K562 (cell line): ENCODE measurements around the gene UFSP2. TPM values are rescaled to one million over a fixed set of nuclear protein-coding genes. Genes with fewer than 3 reads are reported as not detected.

Experiments
- ATAC-seq: fragments of 200-7000 bp; cut with Tn5 transposase; 3 replicates; pipeline ENCODE4 v1.9.1; 2020; ENCODE audit warnings: moderate library complexity
- BruUV-seq: library from RNA; stranded (reverse); fragments of 400-500 nt; replicated peaks from 2 replicates; lab custom pipeline; 2021; lab: Mats Ljungman, UMichigan
- CTCF ChIA-PET: fragments of 300-600 bp; formaldehyde crosslinking; extraction: SDS; loops from one replicate; lab custom pipeline; 2021; ENCODE audit warnings: low intra/inter-chr PET ratio; lab: Yijun Ruan, JAX
- POLR2A ChIA-PET: fragments of 300-600, 350-650 bp; sonication (Branson Sonifier 250); formaldehyde crosslinking; extraction: SDS; loops from one replicate; lab custom pipeline; 2021; ENCODE audit warnings: antibody characterized with exemption, inconsistent platforms; lab: Yijun Ruan, JAX
- DNase-seq, 4 experiments: peaks; one replicate each; pipeline versions ENCODE4 v3.0.0 to v3.0.0-alpha.2; 2011 to 2018; ENCODE audit warnings: low spot score in 3 of 4, mixed read lengths in 3 of 4; ENCODE audit errors: extremely low read depth in 1 of 4
- FAIRE-seq: peaks from 2 replicates; lab custom pipeline; 2011; peaks lifted over from hg19 to GRCh38; lab: Jason Lieb, UNC
- H2AFZ ChIP-seq: 2 replicates; pipeline ENCODE4 v1.6.0; 2011; ENCODE audit warnings: low read depth, low read length, control low read depth, inconsistent platforms
- H3K27ac ChIP-seq: fragments of 200-600 bp; 3 replicates; pipeline ENCODE4 v1.8.0; 2011; ENCODE audit warnings: low read depth, mild to moderate bottlenecking, control low read depth, inconsistent platforms, low read length, moderate library complexity, mixed read lengths; ENCODE audit errors: extremely low read depth
- H3K27me3 ChIP-seq, 2 experiments: fragments of 300-600 bp in 1 of 2; 2 replicates in 1 of 2; 3 replicates in 1 of 2; pipeline versions ENCODE4 v1.6.0 to v1.8.0; 2011; ENCODE audit warnings: inconsistent platforms in 2 of 2, low read length in 2 of 2, mild to moderate bottlenecking in 1 of 2, mixed read lengths in 1 of 2, moderate library complexity in 1 of 2; ENCODE audit not compliant: control insufficient read depth in 2 of 2, insufficient read depth in 2 of 2
- H3K36me3 ChIP-seq: fragments of 300-600 bp; 3 replicates; pipeline ENCODE4 v1.8.0; 2011; ENCODE audit warnings: mild to moderate bottlenecking, low read length, inconsistent platforms; ENCODE audit not compliant: control insufficient read depth, insufficient read depth
- H3K4me1 ChIP-seq, 2 experiments: fragments of 200-600 bp in 1 of 2; replicated peaks in 1 of 2; 2 replicates in 1 of 2; 3 replicates in 1 of 2; pipeline versions ENCODE4 v1.5.1 to v1.8.0; 2011; ENCODE audit warnings: inconsistent platforms in 2 of 2, low read length in 2 of 2, mild to moderate bottlenecking in 1 of 2, mixed read lengths in 1 of 2, moderate library complexity in 1 of 2; ENCODE audit not compliant: control insufficient read depth in 2 of 2, insufficient read depth in 2 of 2
- H3K4me2 ChIP-seq: 2 replicates; pipeline ENCODE4 v1.6.1; 2011; ENCODE audit warnings: low read length, control low read depth, inconsistent platforms, mixed read lengths; ENCODE audit not compliant: insufficient read depth
- H3K4me3 ChIP-seq: fragments of 200-600 bp; sonication (generic), shearing (Covaris generic); 2 replicates; pipeline ENCODE4 v1.5.1; 2016; ENCODE audit warnings: control low read depth, inconsistent platforms
- H3K79me2 ChIP-seq: fragments of 200-600 bp; 3 replicates; pipeline ENCODE4 v1.8.0; 2011; ENCODE audit warnings: low read length, inconsistent platforms; ENCODE audit not compliant: control insufficient read depth, insufficient read depth
- H3K9ac ChIP-seq, 2 experiments: 2 replicates each; pipeline versions ENCODE4 v1.6.0 to v1.6.1; 2011; ENCODE audit warnings: low read depth in 2 of 2, low read length in 2 of 2, control low read depth in 1 of 2, inconsistent platforms in 1 of 2, mild to moderate bottlenecking in 1 of 2, mixed read lengths in 1 of 2; ENCODE audit not compliant: insufficient read depth in 1 of 2
- H3K9me1 ChIP-seq: one replicate; pipeline ENCODE4 v1.6.0; 2011; ENCODE audit warnings: inconsistent platforms, mild to moderate bottlenecking, low read length, moderate library complexity; ENCODE audit not compliant: control insufficient read depth, insufficient read depth
- H3K9me3 ChIP-seq: replicated peaks from 2 replicates; pipeline ENCODE4 v1.5.1; 2011; ENCODE audit warnings: low read depth, low read length, inconsistent platforms; ENCODE audit not compliant: control insufficient read depth, insufficient read depth
- H4K20me1 ChIP-seq: replicated peaks from 2 replicates; pipeline ENCODE4 v1.6.1; 2011; ENCODE audit warnings: low read length, inconsistent platforms, mixed read lengths; ENCODE audit not compliant: control insufficient read depth, insufficient read depth
- ESRRB ChIP-seq: fragments of 250-450 bp; sonication (Bioruptor Pico); IDR thresholded peaks from 2 replicates; pipeline ENCODE4 v1.5.0; 2020; ENCODE audit warnings: mild to moderate bottlenecking, moderate library complexity, borderline replicate concordance
- EZH2 ChIP-seq: IDR thresholded peaks from 2 replicates; pipeline ENCODE4 v1.6.1; 2012; ENCODE audit warnings: low read depth, mild to moderate bottlenecking, inconsistent platforms, low read length, borderline replicate concordance
- MAFK ChIP-seq: IDR thresholded peaks from 2 replicates; pipeline ENCODE4 v1.6.1; 2011; ENCODE audit warnings: low read length, improper control_type of control experiment
- MBD2 ChIP-seq: sonication (generic); IDR thresholded peaks from 2 replicates; pipeline ENCODE4 v1.6.1; 2016; ENCODE audit warnings: low read depth, borderline replicate concordance
- PHB2 ChIP-seq: fragments of 450-650 bp; IDR thresholded peaks from 2 replicates; pipeline ENCODE4 v1.6.1; 2017; ENCODE audit warnings: low read depth
- PHTF2 ChIP-seq: fragments of 250-450 bp; sonication (Bioruptor Pico); IDR thresholded peaks from 2 replicates; pipeline ENCODE4 v1.5.0; 2021; ENCODE audit warnings: mild to moderate bottlenecking
- TAF9B ChIP-seq: fragments of 450-650 bp; IDR thresholded peaks from 2 replicates; pipeline ENCODE4 v1.6.1; 2018; ENCODE audit warnings: mild to moderate bottlenecking; ENCODE audit not compliant: partially characterized antibody
- XRCC4 ChIP-seq: IDR thresholded peaks from one replicate; pipeline ENCODE4 v1.6.1; 2011; ENCODE audit not compliant: insufficient read depth, insufficient read length; ENCODE audit errors: extremely low read depth
- ZNF280A ChIP-seq: fragments of 450-650 bp; IDR thresholded peaks from 2 replicates; pipeline ENCODE4 v1.6.1; 2018; ENCODE audit warnings: mild to moderate bottlenecking, low read depth; ENCODE audit not compliant: partially characterized antibody
- WGBS: fragments of 100-300 bp; shearing (Covaris generic); methylation state at CpG from one replicate; pipeline ENCODE4 v1.1.6; 2016; ENCODE audit warnings: low coverage, mixed read lengths; ENCODE audit not compliant: insufficient coverage; ENCODE audit errors: missing lambda C conversion rate; 5-methylcytosine and 5-hydroxymethylcytosine counted together
- in situ Hi-C: fragments of 300-500 bp; cut with MboI; formaldehyde crosslinking; loops from 4 replicates; pipeline ENCODE4 v1.15.0; 2018; ENCODE audit warnings: inconsistent platforms, mixed read lengths
- intact Hi-C: fragments of 100-400 bp; cut with micrococcal nuclease; formaldehyde crosslinking; loops from 2 replicates; pipeline ENCODE4 v1.14.2; 2022
- polyA plus RNA-seq, 8 experiments: library from polyadenylated mRNA; depleted of rRNA in 4 of 8; stranded (reverse) in 5 of 8; unstranded in 3 of 8; fragments of >200 nt; fragmentation: Nextera tagmentation in 2 of 8; fragmentation: Illumina TruSeq in 1 of 8; extraction: Ambion mirVana in 2 of 8; extraction: Trizol in 1 of 8; gene quantifications; 2 replicates each; pipeline versions ENCODE4 v1.2.1 to v1.2.3, GENCODE V29; 2011 to 2014; ENCODE audit warnings: inconsistent platforms in 1 of 8, missing spikeins in 1 of 8
- total RNA-seq, 7 experiments: library from RNA; depleted of rRNA in 6 of 7; stranded (reverse); fragments of >200 nt in 6 of 7; fragmentation: Illumina TruSeq in 2 of 7; extraction: Trizol in 2 of 7; gene quantifications; 2 replicates each; pipeline versions ENCODE4 v1.2.1 to v1.2.3, GENCODE V29; 2011 to 2021; ENCODE audit warnings: low replicate concordance in 1 of 7

The UFSP2 gene
- total and polyA plus RNA-seq, 9 of the 15 experiments (the other 6 are each of a cell fraction or from before 2014, with no cell fraction given) = 20.1 to 55.8 (median 26.6) TPM

GRCh38 chr4:185456131-185456530 lies 30.4 kb upstream of the UFSP2 start:
- no peak overlapping the region for H3K4me3 ChIP-seq
- no peak overlapping the region for H3K9ac ChIP-seq
- BruUV-seq = no TSS peak
- no peak overlapping the region for H2AFZ ChIP-seq
- ATAC-seq (no peak), FAIRE-seq (no peak), DNase-seq (no peak)
- ChIA-PET CTCF (no interaction called here), POLR2A (no interaction called here)
- H3K4me1 ChIP-seq = no peaks in the 10 kb centered on the region
- 3% methylated on average over 2 of the region's 2 CpGs for WGBS
- no peaks in the 10 kb centered on the region for H3K36me3 ChIP-seq
- intact Hi-C loops (no loop called here), in situ Hi-C loops (no loop called here)
- no peak overlapping the region for H3K4me2 ChIP-seq
- H3K9me1 ChIP-seq = no peaks in the 10 kb centered on the region
- no peaks in the 10 kb centered on the region for H3K9me3 ChIP-seq
- peaks cover 5 to 13% of the 10 kb centered on the region in 2 experiments; a peak in 3 of 5 replicates for H3K27me3 ChIP-seq
- H4K20me1 ChIP-seq = no peaks in the 10 kb centered on the region
- TF ChIP-seq ESRRB (CRISPR knock-in tag) (no peak), PHTF2 (CRISPR knock-in tag) (no peak), EZH2 (no peak), MAFK (no peak), MBD2 (no peak), TAF9B (no peak), PHB2 (no peak), XRCC4 (no peak), ZNF280A (no peak)
- H3K27ac ChIP-seq = no peak overlapping the region
- no peaks in the 10 kb centered on the region for H3K79me2 ChIP-seq
